ENCODE data around the gene RAX2. TPM values are rescaled to one million over a fixed set of nuclear protein-coding genes. Genes with fewer than 3 reads are reported as not detected.

The RAX2 gene
- total and polyA plus RNA-seq, 2 donors (not counting 3 experiments of a cell fraction or from before 2014, with no cell fraction given), result not detected

GRCh38 chr19:3781603-3782002 lies 9.6 kb upstream of the RAX2 start:
- Histone ChIP-seq H3K79me2 (ENCODE audit: control insufficient read depth, insufficient read depth, low read length) (no peaks in the 10 kb centered on the region), H2AFZ (ENCODE audit: low read depth, low read length) (no peak overlapping the region), H3K9me1 (replicated peaks; ENCODE audit: control insufficient read depth, extremely low read depth, insufficient read depth, low read length) (no peaks in the 10 kb centered on the region), H3K9ac (replicated peaks; ENCODE audit: extremely low read depth, insufficient read depth, low read length) (no peak overlapping the region), H3K36me3 (ENCODE audit: control insufficient read depth in 2 of 2, extremely low read depth in 1 of 2, insufficient read depth in 2 of 2, low read length in 2 of 2) (no peaks in the 10 kb centered on the region), H3K27ac (ENCODE audit: insufficient read depth, low read depth, low read length) (no peak overlapping the region), H3K4me2 (ENCODE audit: insufficient read depth, low read length) (no peak overlapping the region), H3K4me1 (ENCODE audit: control insufficient read depth, extremely low read depth, insufficient read depth, low read length) (no peaks in the 10 kb centered on the region), H3K27me3 (ENCODE audit: control insufficient read depth in 2 of 2, insufficient read depth in 2 of 2, low read length in 2 of 2) (peaks cover 8 to 9% of the 10 kb centered on the region in 2 experiments), H3K9me3 (replicated peaks; ENCODE audit: control insufficient read depth, insufficient read depth, low read length) (peaks cover 2% of the 10 kb centered on the region), H3K4me3 (replicated peaks in 1 of 3; ENCODE audit: insufficient read depth in 1 of 3, low read depth in 1 of 3, low read length in 3 of 3) (no peak overlapping the region), H4K20me1 (replicated peaks; ENCODE audit: control insufficient read depth, extremely low read depth, insufficient read depth, low read length) (no peaks in the 10 kb centered on the region)
- no TSS peak for BruUV-seq (replicated peaks)
- ChIA-PET POLR2A (no interaction called here), CTCF (no interaction called here)
- FAIRE-seq, result no peak
- TF ChIP-seq POLR2A (IDR thresholded peaks at IDR 0.05; ENCODE audit: low read depth, low read length), result no peak
- no peak for TF ChIP-seq EZH2 (IDR thresholded peaks at IDR 0.05; ENCODE audit: borderline replicate concordance, low read depth, low read length, severe bottlenecking)
- no peak for TF ChIP-seq MAX (IDR thresholded peaks at IDR 0.05; ENCODE audit: insufficient read depth, insufficient read length)
- no peak for TF ChIP-seq CTCF (IDR thresholded peaks at IDR 0.05; ENCODE audit: extremely low read depth in 1 of 2, insufficient read depth in 1 of 2, low read depth in 1 of 2, low read length in 2 of 2)
- TF ChIP-seq MYC (IDR thresholded peaks at IDR 0.05; ENCODE audit: low read depth, low read length), result no peak
- no peak for TF ChIP-seq FOS (IDR thresholded peaks at IDR 0.05; ENCODE audit: borderline replicate concordance, insufficient read depth, low read length)
- no peak for TF ChIP-seq POLR2AphosphoS5 (IDR thresholded peaks at IDR 0.05; ENCODE audit: insufficient read depth, low read depth, low read length)
- no peak for TF ChIP-seq JUN (IDR thresholded peaks at IDR 0.05; ENCODE audit: borderline replicate concordance, insufficient read depth, insufficient read length, low read depth)
- no peak for DNase-seq (ENCODE audit: low read depth, low spot score)
- intact Hi-C loops (cut with micrococcal nuclease), result no loop called here
- dilution Hi-C loops (cut with MboI; ENCODE audit: extremely low pct_ligation_motif_present, low sequenced_read_pairs), result no loop called here
